HG03139 (cell line): ENCODE measurements around the gene MYO7B.
A peak's percentile ranks its signal among the peaks of the same experiment; 100 is the strongest.

Experiments used
- ATAC-seq: cut with Tn5 transposase; IDR thresholded peaks from one replicate; pipeline ENCODE4 v1.9.1; 2021; ENCODE audit not compliant: unreplicated experiment

Gene MYO7B

GRCh38 chr2:127646487-127647241 is 111.2 kb downstream of the MYO7B start:
- ATAC-seq: no peak

- ATAC-seq: no peak
Measured at GRCh38 chr2:127647242-127648190, 112.0 kb downstream of the MYO7B start.

- ATAC-seq: no peak
Measured at GRCh38 chr2:127648321-127648720, 112.8 kb downstream of the MYO7B start.

- ATAC-seq: no peak
Measured at GRCh38 chr2:127649100-127649611, 113.7 kb downstream of the MYO7B start.

- peak; percentile 69 for ATAC-seq
Measured at GRCh38 chr2:127649684-127650040, 114.2 kb downstream of the MYO7B start.

GRCh38 chr2:127650041-127650784 is 114.7 kb downstream of the MYO7B start:
- no peak for ATAC-seq

GRCh38 chr2:127650785-127651380 is 115.4 kb downstream of the MYO7B start:
- no peak for ATAC-seq

- ATAC-seq: no peak
Measured at GRCh38 chr2:127651381-127651809, 115.9 kb downstream of the MYO7B start.

- no peak for ATAC-seq
Measured at GRCh38 chr2:127651971-127652550, 116.6 kb downstream of the MYO7B start.

- no peak for ATAC-seq
Measured at GRCh38 chr2:127652786-127653357, 117.4 kb downstream of the MYO7B start.

- no peak for ATAC-seq
Measured at GRCh38 chr2:127653421-127654083, 118.1 kb downstream of the MYO7B start.

GRCh38 chr2:127654084-127654837 is 118.8 kb downstream of the MYO7B start:
- no peak for ATAC-seq

- no peak for ATAC-seq
Measured at GRCh38 chr2:127654838-127655175, 119.3 kb downstream of the MYO7B start.

- no peak for ATAC-seq
Measured at GRCh38 chr2:127655209-127656073, 120.0 kb downstream of the MYO7B start.

- no peak for ATAC-seq
Measured at GRCh38 chr2:127656569-127657231, 121.2 kb downstream of the MYO7B start.

GRCh38 chr2:127657232-127657595 is 121.7 kb downstream of the MYO7B start:
- no peak for ATAC-seq

- no peak for ATAC-seq
Measured at GRCh38 chr2:127658146-127658545, 122.7 kb downstream of the MYO7B start.
